Stimulated activated CD8-positive, alpha-beta memory T cell treated with anti-CD3 and anti-CD28 coated beads, Interleukin-15, amount 100 ng/mL, for 1 hour (primary cell): ENCODE measurements around the gene EML4.
"Not testable (repeated sequence)": the region's sequence is repeated elsewhere in the genome, so short reads cannot be mapped to it uniquely, and the experiment has no call there.

Experiments
- DNase-seq: peaks from one replicate; pipeline ENCODE4 v3.0.0-alpha.2; 2020; ENCODE audit warnings: low read depth

EML4 gene

GRCh38 chr2:42171396-42171980, 2.3 kb downstream of the EML4 start:
- DNase-seq, result no peak

GRCh38 chr2:42172020-42172419, 2.9 kb downstream of the EML4 start:
- DNase-seq, result no peak

- no peak for DNase-seq
Measured at GRCh38 chr2:42172566-42172965, 3.4 kb downstream of the EML4 start.

- not testable (repeated sequence) for DNase-seq
Measured at GRCh38 chr2:42173467-42173866, 4.3 kb downstream of the EML4 start.

GRCh38 chr2:42176992-42177738, 8.0 kb downstream of the EML4 start:
- no peak for DNase-seq

GRCh38 chr2:42178335-42178734, 9.2 kb downstream of the EML4 start:
- no peak for DNase-seq

GRCh38 chr2:42180300-42180699, 11.1 kb downstream of the EML4 start:
- DNase-seq, result no peak

- no peak for DNase-seq
Measured at GRCh38 chr2:42182654-42183308, 13.6 kb downstream of the EML4 start.

- no peak for DNase-seq
Measured at GRCh38 chr2:42183775-42184174, 14.6 kb downstream of the EML4 start.

- DNase-seq, result no peak
Measured at GRCh38 chr2:42184346-42184745, 15.2 kb downstream of the EML4 start.

GRCh38 chr2:42185220-42185921, 16.2 kb downstream of the EML4 start:
- DNase-seq, result no peak

GRCh38 chr2:42186366-42186765, 17.2 kb downstream of the EML4 start:
- DNase-seq, result no peak

GRCh38 chr2:42186945-42187632, 17.9 kb downstream of the EML4 start:
- DNase-seq, result no peak

GRCh38 chr2:42187886-42188285, 18.7 kb downstream of the EML4 start:
- no peak for DNase-seq

GRCh38 chr2:42189235-42189566, 20.0 kb downstream of the EML4 start:
- no peak for DNase-seq

- DNase-seq, result no peak
Measured at GRCh38 chr2:42190191-42190590, 21.0 kb downstream of the EML4 start.

- DNase-seq, result no peak
Measured at GRCh38 chr2:42191285-42192009, 22.3 kb downstream of the EML4 start.

GRCh38 chr2:42192010-42192373, 22.8 kb downstream of the EML4 start:
- no peak for DNase-seq

- DNase-seq, result no peak
Measured at GRCh38 chr2:42192652-42193566, 23.8 kb downstream of the EML4 start.

- no peak for DNase-seq
Measured at GRCh38 chr2:42193722-42194187, 24.6 kb downstream of the EML4 start.
